Panc1 (cell line): Measurements from ENCODE around the gene NCAM1. TPM values are rescaled to one million over a fixed set of nuclear protein-coding genes. Genes with fewer than 3 reads are reported as not detected.

Source experiments
- ATAC-seq: fragments of 200-7000 bp; cut with Tn5 transposase; 2 replicates; pipeline ENCODE4 v1.9.1; 2020; ENCODE audit warnings: mild to moderate bottlenecking, moderate library complexity
- BruUV-seq: library from RNA; stranded (reverse); fragments of 400-500 nt; replicated peaks from 2 replicates; lab custom pipeline; 2021; lab: Mats Ljungman, UMichigan
- CTCF ChIA-PET: fragments of 300-600 bp; sonication (Branson Sonifier 250); formaldehyde crosslinking; loops from one replicate; lab custom pipeline; 2022; ENCODE audit warnings: antibody characterized with exemption; lab: Charles Lee
- POLR2A ChIA-PET: fragments of 300-600 bp; sonication (Branson Sonifier 250); formaldehyde crosslinking; loops from one replicate; lab custom pipeline; 2022; ENCODE audit warnings: antibody characterized with exemption; lab: Charles Lee
- DNase-seq: peaks from one replicate; pipeline ENCODE4 v3.0.0-alpha.2; 2010; ENCODE audit warnings: low read depth, low spot score
- H3K27ac ChIP-seq: 2 replicates; pipeline ENCODE4 v1.5.1; 2011; ENCODE audit warnings: mild to moderate bottlenecking, low read length, inconsistent platforms
- H3K27me3 ChIP-seq: fragments of 200-500 bp; sonication (Bioruptor generic); 2 replicates; pipeline ENCODE4 v1.6.0; 2014; ENCODE audit warnings: low read length, inconsistent platforms; ENCODE audit not compliant: control insufficient read depth, insufficient read depth
- H3K36me3 ChIP-seq: fragments of 200-500 bp; sonication (Bioruptor generic); 2 replicates; pipeline ENCODE4 v1.5.1; 2014; ENCODE audit warnings: inconsistent platforms, mild to moderate bottlenecking, low read length, moderate library complexity; ENCODE audit not compliant: control insufficient read depth, insufficient read depth
- H3K4me1 ChIP-seq: 2 replicates; pipeline ENCODE4 v1.5.1; 2011; ENCODE audit warnings: inconsistent platforms, mild to moderate bottlenecking, low read length, moderate library complexity; ENCODE audit not compliant: control insufficient read depth, insufficient read depth
- H3K4me3 ChIP-seq, 2 experiments: 2 replicates each; pipeline ENCODE4 v1.5.1; 2011 to 2012; ENCODE audit warnings: low read depth in 2 of 2, low read length in 2 of 2, mild to moderate bottlenecking in 2 of 2, inconsistent platforms in 1 of 2, moderate library complexity in 1 of 2
- H3K9me3 ChIP-seq: fragments of 200-500 bp; sonication (Bioruptor generic); 2 replicates; pipeline ENCODE4 v1.5.1; 2014; ENCODE audit warnings: low read depth, mild to moderate bottlenecking, inconsistent platforms, low read length, moderate library complexity; ENCODE audit not compliant: control insufficient read depth, insufficient read depth
- POLR2AphosphoS5 ChIP-seq: IDR thresholded peaks from 2 replicates; pipeline ENCODE4 v1.6.1; 2012; ENCODE audit warnings: mild to moderate bottlenecking, low read depth, low read length, moderate library complexity
- SIN3A ChIP-seq: IDR thresholded peaks from 2 replicates; pipeline ENCODE4 v1.6.1; 2012; ENCODE audit warnings: low read depth, mild to moderate bottlenecking, low read length, moderate library complexity, borderline replicate concordance; ENCODE audit not compliant: insufficient read depth
- TCF7L2 ChIP-seq: IDR thresholded peaks from 2 replicates; pipeline ENCODE4 v1.6.1; 2011; ENCODE audit warnings: mild to moderate bottlenecking, low read depth, low read length, inconsistent platforms
- in situ Hi-C: cut with HindIII; loops from 2 replicates; pipeline ENCODE4 v1.10.0; 2016; ENCODE audit warnings: low sequenced_read_pairs, low pct_unique_long_range_greater_than_20kb
- intact Hi-C: fragments of 100-400 bp; cut with micrococcal nuclease; formaldehyde crosslinking; loops from one replicate; pipeline ENCODE4 v1.10.0; 2022; ENCODE audit not compliant: unreplicated experiment
- total RNA-seq: library from RNA; stranded (reverse); gene quantifications from one replicate; pipeline ENCODE4 v1.2.1, GENCODE V29; 2021; ENCODE audit not compliant: unreplicated experiment
- TF ChIP-seq, protein P1 (sequence below): fragments of 450-650 bp; IDR thresholded peaks from 2 replicates; pipeline ENCODE4 v1.5.1; 2017; ENCODE audit warnings: mild to moderate bottlenecking
- TF ChIP-seq, protein P2 (sequence below), 2 experiments: IDR thresholded peaks; 2 replicates each; pipeline ENCODE4 v1.6.1; 2011 to 2012; ENCODE audit warnings: low read depth in 2 of 2, control low read depth in 1 of 2, low read length in 1 of 2, mild to moderate bottlenecking in 1 of 2, moderate library complexity in 1 of 2; ENCODE audit not compliant: insufficient read depth in 1 of 2

The NCAM1 gene
- total RNA-seq, 1 experiment from 2014 or later = 0.18 TPM

DNA sequence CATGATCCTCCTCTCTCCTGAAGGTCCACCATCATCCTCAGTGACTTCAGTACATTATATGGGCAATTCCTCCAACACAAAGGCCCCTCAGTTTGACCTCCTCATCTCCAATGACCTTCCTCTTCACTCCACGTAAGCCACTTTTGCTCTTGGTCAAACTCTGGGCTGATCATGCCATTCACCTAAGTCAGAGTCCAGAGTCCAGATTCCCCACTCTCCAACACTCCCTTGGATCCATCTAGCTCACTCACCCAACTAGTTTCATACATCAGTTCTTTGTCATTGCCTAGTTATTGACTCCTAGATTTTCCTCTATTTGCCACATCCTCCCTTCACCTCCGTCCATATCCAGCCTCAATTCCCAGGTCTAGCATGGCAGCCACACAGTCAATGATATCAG lies 322.7 kb downstream of the NCAM1 start:
- POLR2A ChIA-PET = no interaction called here

DNA sequence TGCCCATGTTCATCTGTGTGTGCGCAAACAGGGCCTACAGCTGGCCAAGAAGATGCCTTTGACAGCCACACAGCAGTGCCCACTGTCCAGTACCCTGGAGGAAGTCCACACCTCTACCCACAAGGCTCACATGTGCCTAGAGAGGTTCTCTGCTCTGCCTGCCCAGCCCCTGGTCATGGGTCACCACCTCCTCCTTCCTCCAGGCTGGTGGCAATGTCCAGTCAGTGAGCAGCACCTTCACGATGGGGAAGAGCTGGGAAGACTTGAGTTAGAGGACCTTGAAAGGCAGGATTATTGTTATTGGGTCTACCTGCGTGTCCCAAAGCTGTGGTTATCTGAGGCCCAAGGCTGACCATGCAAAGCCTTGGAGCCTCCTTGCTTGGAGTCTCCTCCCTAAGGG lies 324.8 kb downstream of the NCAM1 start:
- ATAC-seq = no peak
- no peaks in the 10 kb centered on the region for H3K9me3 ChIP-seq
- H3K27me3 ChIP-seq = no peaks in the 10 kb centered on the region
- intact Hi-C loops (loop anchor here (5.0 to 10.0 kb wide), 3 partner anchors 489 to 1061 kb away; partner anchors contain the start of gene PTS), in situ Hi-C loops (no loop called here)
- POLR2A ChIA-PET = no interaction called here
- CTCF ChIA-PET = no interaction called here
- TF ChIP-seq, protein P1, sequence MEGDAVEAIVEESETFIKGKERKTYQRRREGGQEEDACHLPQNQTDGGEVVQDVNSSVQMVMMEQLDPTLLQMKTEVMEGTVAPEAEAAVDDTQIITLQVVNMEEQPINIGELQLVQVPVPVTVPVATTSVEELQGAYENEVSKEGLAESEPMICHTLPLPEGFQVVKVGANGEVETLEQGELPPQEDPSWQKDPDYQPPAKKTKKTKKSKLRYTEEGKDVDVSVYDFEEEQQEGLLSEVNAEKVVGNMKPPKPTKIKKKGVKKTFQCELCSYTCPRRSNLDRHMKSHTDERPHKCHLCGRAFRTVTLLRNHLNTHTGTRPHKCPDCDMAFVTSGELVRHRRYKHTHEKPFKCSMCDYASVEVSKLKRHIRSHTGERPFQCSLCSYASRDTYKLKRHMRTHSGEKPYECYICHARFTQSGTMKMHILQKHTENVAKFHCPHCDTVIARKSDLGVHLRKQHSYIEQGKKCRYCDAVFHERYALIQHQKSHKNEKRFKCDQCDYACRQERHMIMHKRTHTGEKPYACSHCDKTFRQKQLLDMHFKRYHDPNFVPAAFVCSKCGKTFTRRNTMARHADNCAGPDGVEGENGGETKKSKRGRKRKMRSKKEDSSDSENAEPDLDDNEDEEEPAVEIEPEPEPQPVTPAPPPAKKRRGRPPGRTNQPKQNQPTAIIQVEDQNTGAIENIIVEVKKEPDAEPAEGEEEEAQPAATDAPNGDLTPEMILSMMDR = no peak
- TF ChIP-seq TCF7L2 = no peak
- TF ChIP-seq, protein P2, sequence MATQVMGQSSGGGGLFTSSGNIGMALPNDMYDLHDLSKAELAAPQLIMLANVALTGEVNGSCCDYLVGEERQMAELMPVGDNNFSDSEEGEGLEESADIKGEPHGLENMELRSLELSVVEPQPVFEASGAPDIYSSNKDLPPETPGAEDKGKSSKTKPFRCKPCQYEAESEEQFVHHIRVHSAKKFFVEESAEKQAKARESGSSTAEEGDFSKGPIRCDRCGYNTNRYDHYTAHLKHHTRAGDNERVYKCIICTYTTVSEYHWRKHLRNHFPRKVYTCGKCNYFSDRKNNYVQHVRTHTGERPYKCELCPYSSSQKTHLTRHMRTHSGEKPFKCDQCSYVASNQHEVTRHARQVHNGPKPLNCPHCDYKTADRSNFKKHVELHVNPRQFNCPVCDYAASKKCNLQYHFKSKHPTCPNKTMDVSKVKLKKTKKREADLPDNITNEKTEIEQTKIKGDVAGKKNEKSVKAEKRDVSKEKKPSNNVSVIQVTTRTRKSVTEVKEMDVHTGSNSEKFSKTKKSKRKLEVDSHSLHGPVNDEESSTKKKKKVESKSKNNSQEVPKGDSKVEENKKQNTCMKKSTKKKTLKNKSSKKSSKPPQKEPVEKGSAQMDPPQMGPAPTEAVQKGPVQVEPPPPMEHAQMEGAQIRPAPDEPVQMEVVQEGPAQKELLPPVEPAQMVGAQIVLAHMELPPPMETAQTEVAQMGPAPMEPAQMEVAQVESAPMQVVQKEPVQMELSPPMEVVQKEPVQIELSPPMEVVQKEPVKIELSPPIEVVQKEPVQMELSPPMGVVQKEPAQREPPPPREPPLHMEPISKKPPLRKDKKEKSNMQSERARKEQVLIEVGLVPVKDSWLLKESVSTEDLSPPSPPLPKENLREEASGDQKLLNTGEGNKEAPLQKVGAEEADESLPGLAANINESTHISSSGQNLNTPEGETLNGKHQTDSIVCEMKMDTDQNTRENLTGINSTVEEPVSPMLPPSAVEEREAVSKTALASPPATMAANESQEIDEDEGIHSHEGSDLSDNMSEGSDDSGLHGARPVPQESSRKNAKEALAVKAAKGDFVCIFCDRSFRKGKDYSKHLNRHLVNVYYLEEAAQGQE (IDR thresholded peaks at IDR 0.05; ENCODE audit: insufficient read depth in 1 of 2, low read depth in 2 of 2, low read length in 1 of 2) = no peak
- TF ChIP-seq SIN3A = no peak
- no peak for TF ChIP-seq POLR2AphosphoS5
- no peak overlapping the region for H3K4me3 ChIP-seq
- H3K4me1 ChIP-seq = no peaks in the 10 kb centered on the region
- no peak overlapping the region for H3K27ac ChIP-seq
- H3K36me3 ChIP-seq = no peaks in the 10 kb centered on the region
- DNase-seq = no peak
- BruUV-seq = no TSS peak

More for the DNA sequence above, 322.7 kb downstream of the NCAM1 start:
- no peaks in the 10 kb centered on the region for H3K36me3 ChIP-seq
- no peak for DNase-seq
- CTCF ChIA-PET = no interaction called here
- H3K27ac ChIP-seq = no peak overlapping the region
- BruUV-seq = no TSS peak
- in situ Hi-C loops = no loop called here
- ATAC-seq = no peak
- no peaks in the 10 kb centered on the region for H3K4me1 ChIP-seq
- TF ChIP-seq, protein P1 = no peak
- TF ChIP-seq POLR2AphosphoS5 (no peak), TCF7L2 (no peak), SIN3A (no peak)
- TF ChIP-seq, protein P2 (IDR thresholded peaks at IDR 0.05; ENCODE audit: insufficient read depth in 1 of 2, low read depth in 2 of 2, low read length in 1 of 2) = no peak
- no peaks in the 10 kb centered on the region for H3K27me3 ChIP-seq
- no peaks in the 10 kb centered on the region for H3K9me3 ChIP-seq
- intact Hi-C loops = loop anchor here (10.0 kb wide), 1 partner anchor 1059 kb away; the partner anchor contains the start of gene PTS
- H3K4me3 ChIP-seq = no peak overlapping the region
